ENCODE data around the gene ZNF213.

- no peak for TF ChIP-seq CTCF (optimal IDR thresholded peaks at IDR 0.05 in 1 of 3, IDR thresholded peaks at IDR 0.05 in 1 of 3, conservative IDR thresholded peaks at IDR 0.05 in 1 of 3; ENCODE audit: extremely low read depth in 1 of 3, insufficient read depth in 2 of 3, low read length in 3 of 3)
- TF ChIP-seq EZH2 (IDR thresholded peaks at IDR 0.05; ENCODE audit: low read length) = no peak
Measured at GRCh38 chr16:3190949-3191353, 56.1 kb downstream of the ZNF213 start.

Measured in keratinocyte (primary cell).